ENCODE results near the gene ADIPOR2.

GRCh38 chr12:1647285-1647669 is 43.6 kb upstream of the ADIPOR2 start:
- TF ChIP-seq CTCF (IDR thresholded peaks at IDR 0.05) (no peak), EZH2 (IDR thresholded peaks at IDR 0.05; ENCODE audit: borderline replicate concordance, insufficient read depth, low read depth, low read length, poor library complexity, severe bottlenecking) (no peak)

Data from B cell (primary cell).